SK-N-MC (cell line): ENCODE results near the gene ISY1.

ENCODE experiments used
- EZH2 ChIP-seq: fragments of 200-600 bp; sonication (generic); IDR thresholded peaks from one replicate; pipeline ENCODE4 v1.6.1; 2017; ENCODE audit warnings: antibody characterized with exemption
- FOXP2 ChIP-seq: optimal IDR thresholded peaks from 2 replicates; pipeline ENCODE3; 2011; ENCODE audit warnings: mild to moderate bottlenecking, moderate library complexity; ENCODE audit not compliant: insufficient read depth; ENCODE audit errors: extremely low read length, control extremely low read depth
- POLR2AphosphoS5 ChIP-seq: IDR thresholded peaks from 2 replicates; pipeline ENCODE4 v1.6.1; 2012; ENCODE audit warnings: mild to moderate bottlenecking, low read depth, low read length, borderline replicate concordance

DNA sequence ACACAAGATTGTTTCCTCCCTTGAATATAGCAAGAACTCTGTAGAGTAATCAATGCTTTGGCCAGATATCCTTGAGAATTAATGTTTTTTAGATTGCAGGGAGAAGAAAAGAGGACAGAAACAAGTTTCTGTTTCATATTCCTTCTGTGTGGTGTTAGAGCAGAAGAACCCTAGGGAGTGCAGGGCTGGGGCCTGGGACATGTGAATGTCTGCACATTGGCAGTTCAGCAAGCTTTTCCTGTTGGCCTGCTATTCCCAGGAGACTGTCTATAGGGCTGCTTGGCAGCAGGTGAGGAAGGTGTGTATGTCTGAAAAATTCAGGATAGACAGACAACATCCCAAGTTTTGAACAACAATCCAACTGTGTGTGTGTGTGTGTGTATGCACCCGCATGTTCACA lies 36.5 kb upstream of the ISY1 start:
- TF ChIP-seq EZH2 = no peak
- no peak for TF ChIP-seq POLR2AphosphoS5
- TF ChIP-seq FOXP2 = no peak
